HG03432 (cell line): ENCODE measurements around the gene GRIA4.
"Not testable (repeated sequence)": the region's sequence is repeated elsewhere in the genome, so short reads cannot be mapped to it uniquely, and the experiment has no call there.

Experiments
- ATAC-seq: cut with Tn5 transposase; IDR thresholded peaks from one replicate; pipeline ENCODE4 v1.9.1; 2021; ENCODE audit warnings: mild to moderate bottlenecking, moderate library complexity; ENCODE audit not compliant: unreplicated experiment

The GRIA4 gene

DNA sequence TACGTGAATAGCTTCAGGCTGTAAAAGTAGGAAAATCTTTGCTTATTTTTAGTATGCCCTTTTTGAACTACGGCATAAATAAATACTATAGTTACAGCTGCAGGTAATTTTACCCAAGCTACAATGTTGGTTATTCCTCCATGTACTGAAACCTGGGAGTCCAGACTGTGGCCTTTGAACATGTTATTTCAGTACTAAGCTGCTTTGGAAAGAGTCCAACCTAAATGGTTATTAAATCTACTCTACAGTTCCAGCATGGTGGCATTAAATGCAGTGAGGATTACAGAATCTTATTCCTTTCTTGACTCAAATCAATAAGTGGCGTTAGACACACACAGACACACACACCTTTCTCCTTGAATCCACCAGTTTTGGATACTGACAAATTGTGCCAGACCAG, 247.1 kb downstream of the GRIA4 start:
- no peak for ATAC-seq

DNA sequence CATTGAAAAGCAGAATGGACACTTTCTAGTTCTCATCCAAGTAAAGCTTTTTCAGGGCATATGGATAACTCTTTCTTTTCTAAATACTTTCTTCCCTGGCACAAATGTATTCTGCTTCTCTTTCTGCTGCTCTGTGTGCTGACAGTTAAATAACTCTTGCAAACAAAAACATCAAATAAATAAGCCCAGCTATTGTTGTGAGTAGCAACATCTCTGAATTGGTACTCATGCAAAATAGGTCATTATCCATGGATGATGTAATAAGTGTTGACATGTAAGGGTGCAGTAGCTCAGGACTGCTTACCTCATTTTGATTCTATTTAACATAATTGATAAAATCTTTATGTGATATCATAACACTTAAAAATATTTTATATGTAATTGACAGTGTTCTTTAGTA, 247.9 kb downstream of the GRIA4 start:
- ATAC-seq, result no peak

DNA sequence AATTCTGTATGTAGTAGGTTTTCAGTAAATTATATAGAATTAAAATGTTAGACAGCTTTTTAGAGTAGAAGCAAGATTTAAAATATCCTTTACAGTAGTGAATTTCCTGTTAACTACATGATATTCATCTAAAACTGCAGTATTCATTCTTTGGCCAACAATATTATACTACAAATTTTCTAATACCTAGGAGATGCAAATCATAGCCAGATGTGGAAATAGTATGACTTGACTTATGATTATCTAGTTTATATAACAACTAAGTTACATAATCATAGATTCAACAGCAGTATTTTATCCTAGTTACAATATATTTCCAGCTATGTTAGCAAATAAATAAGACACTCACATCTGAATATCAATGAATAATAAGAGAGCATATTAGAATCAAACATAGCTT, 249.0 kb downstream of the GRIA4 start:
- no peak for ATAC-seq

DNA sequence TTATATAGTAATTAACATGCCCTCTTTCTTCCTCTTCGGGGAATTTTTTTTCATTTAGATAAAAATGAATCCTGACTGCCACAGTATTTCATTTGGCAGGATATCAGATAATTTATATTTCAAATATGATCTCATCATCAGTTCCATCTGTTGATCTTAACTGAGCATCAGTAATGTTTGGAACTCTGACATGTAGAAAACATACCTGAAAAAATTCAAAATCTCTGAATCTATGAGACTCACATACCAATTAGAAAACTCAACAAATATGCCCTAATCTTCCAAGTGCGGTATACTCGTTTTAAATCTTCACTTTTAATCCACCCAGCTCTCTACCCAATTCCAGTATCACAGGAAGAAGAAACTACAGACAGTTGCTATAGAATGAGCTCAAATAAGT, 250.2 kb downstream of the GRIA4 start:
- ATAC-seq, result no peak

DNA sequence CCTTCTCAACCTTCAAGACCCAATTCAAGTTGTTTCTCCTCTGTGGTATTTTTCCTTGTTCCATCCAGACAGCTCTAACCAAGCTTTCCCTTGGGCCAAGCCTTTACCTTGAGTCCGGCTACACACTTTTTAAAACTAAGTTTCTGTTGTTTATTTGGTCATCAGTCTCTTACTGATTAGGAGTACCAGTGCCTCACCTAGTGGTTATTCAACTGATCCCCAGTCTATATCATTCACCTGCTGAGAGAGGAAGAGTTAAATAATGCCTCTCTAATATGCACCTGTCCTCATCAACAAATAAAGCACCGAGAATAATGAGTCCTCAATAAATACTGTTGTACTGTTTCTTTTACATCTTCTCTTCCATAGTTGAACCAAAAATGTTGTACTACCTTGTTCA, 251.4 kb downstream of the GRIA4 start:
- ATAC-seq, result no peak

DNA sequence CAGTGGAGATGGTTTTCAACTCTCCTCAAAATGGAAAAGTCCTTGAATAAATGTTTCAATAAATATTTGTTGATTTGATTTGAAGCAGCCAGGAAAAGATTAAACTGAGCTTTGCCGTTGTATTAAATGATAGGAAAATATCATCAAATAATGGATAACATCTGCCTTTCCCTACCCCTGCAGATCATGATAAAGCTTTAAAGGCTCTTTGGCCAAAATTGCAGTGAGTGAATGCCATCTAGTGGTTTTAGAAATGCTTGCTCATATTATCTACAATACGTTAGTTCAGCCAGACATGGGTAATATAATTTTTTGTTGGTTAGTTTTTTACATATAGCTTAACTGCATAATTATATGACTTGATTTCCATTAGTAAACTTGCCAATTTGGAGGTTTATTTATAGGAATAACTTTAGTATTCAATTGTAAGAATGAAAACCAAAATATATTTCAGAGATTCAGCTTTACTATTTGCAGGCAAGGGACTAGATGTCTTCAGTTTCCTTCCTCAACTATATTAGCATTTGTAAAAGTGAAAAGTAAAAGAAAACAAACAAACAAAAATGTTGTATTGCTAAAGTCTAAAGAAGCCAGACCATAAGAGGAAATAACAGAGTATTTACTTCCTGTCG, 253.0 kb downstream of the GRIA4 start:
- ATAC-seq, result peak; percentile 75

DNA sequence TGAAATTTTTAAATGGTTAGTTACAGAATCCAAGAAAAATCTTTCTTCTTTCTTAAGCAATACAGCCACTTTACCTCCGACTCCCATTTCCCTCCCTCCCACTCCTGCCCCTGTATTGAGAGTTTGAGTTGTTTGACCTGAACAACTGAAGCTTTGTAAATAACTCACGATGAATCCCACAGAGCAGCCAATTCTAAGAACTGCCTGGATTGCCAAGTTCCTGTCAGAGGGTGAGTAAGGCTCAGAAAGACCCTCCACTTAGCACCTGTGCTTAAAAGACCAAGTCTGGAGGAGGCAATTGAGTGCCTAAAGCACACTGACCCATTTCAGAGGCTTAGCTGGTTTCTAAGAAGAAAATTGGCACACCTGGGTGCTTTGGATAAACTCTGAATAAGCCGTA, 253.7 kb downstream of the GRIA4 start:
- no peak for ATAC-seq

DNA sequence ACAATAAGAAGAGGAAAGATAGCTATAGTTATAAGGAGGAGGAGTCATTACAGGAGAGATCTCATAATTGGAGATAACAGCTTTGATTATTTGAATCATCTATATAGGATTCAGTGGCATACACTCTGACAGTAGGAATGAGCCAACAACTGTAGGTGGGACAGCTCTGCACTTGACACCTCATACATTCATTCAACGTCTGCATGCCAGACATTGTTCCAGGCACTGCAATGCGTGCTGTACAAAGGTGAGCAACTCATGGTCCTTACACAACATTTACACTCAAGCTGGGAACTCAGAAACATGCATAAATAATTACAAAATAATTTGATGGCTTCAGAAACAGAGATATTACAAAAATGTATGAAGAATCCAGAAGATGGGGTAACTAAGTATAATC, 257.9 kb downstream of the GRIA4 start:
- ATAC-seq, result no peak

DNA sequence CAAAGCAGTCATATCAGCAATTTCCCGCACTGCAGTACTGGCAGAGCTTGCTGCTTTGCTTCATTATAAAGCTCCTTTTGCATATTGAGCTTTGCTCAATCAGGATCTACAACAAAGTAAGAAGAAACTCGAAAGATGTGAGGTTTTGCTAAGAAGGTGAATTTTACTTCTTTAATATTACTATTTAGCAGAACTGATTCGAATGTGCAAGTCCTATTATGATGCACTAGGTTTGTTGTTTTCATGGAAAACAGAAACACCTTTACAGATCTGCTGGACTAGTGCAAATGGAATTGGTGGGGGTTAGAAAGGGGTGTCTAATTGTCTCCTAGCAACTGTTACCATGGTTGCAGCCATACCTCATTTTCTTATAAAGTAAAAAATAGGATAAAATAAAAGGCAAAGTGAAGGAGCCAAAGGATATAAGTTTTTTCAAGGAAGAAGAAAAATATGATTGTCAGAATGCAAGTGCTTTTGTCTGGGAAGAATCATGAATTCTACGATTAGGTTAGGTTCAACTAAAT, 259.0 kb downstream of the GRIA4 start:
- no peak for ATAC-seq

DNA sequence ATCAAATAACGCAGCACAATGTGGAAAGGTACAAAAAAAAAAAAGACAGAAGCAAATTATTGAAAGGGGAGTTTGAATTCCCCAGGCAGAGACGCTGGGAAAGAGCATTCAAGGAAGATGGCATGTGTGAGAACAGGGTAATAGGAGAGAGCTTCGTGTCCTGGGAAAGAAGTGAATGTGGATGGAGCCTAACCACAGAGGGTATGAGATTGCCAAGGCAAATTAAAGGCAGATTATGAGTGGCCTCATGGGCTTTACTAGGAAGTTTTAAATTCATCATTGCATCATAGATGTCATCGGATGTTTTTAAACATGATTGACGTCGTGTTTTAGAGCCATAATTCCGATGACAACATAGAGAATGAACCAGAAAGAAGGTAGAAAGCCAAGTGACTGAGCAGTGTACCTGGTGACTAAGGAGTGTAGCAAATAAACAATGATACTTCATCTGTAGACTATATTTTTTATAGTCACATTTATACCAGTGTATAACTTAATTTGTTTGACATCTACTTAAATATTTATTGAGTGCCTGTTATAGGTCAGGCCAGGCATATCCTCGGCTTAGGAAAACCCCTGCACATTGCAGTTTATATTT, 260.7 kb downstream of the GRIA4 start:
- ATAC-seq, result no peak

DNA sequence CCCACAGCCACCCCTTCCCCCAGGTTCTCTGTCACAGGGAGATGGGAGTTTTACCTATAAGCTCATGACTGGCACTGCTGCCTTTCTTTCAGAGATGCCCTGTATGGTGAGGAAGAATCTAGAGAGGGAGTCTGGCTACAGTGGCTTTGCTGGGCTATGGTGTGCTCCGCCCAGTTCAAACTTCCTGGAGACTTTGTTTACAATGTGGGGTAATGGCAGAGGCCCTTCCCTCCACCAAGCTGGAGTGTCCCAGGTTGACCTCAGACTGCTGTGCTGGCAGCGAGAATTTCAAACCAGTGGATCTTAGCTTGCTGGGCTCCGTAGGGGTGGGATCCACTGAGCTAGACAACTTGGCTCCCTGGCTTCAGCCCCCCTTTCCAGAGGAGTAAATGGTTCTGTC, 268.6 kb downstream of the GRIA4 start:
- no peak for ATAC-seq

DNA sequence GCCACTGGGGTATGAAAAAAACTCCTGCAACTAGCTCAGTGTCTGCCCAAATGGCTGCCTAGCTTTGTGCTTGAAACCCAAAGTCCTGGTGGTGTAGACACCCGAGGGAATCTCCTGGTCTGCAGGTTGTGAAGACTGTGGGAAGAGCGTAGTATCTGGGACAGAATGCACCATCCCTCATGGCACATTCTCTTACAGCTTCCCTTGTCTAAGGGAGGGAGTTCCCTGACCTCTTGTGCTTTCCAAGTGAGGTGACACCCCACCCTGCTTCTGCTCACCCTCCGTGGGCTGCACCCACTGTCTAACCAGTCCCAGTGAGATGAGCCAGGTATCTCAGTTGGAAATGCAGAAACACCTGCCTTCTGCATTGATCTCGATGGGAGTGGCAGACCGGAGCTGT, 269.1 kb downstream of the GRIA4 start:
- not testable (repeated sequence) for ATAC-seq

DNA sequence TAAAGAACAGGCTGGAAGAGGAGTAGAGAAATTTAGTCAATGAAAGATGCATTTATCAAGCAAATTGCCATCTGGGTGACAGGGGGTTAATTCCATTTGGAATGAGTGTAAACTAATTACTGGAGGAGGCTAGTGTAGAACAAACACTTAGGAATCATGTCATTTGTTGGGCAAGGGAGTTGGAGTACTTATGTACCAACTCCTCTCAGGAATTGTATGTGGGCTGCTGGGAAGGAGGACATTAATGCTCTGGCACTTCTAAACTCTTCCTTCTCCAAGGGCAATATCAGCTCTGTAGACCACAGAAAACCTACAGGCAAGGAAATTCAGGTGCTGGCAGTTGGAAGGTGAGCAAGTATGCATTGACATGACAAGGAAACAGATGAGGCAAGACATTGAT, 271.2 kb downstream of the GRIA4 start:
- no peak for ATAC-seq

DNA sequence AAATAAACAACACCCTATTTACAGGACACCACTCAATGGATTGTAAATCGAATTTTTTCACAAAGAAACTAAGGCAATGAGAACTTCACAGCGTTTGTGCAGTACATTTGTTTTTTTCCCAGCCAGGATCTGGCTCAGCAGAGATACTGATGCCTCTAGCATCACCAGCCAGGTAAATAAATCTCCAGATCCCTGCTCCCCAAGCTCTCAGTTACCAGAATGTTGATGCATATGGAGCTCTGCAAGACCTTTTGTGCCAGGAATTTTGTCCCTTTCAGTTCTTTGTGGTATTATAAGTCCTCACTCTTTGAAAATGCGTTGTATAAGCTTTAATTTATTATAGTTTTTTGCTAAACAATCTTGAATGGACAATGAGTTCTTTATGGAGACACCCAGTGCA, 274.6 kb downstream of the GRIA4 start:
- no peak for ATAC-seq

DNA sequence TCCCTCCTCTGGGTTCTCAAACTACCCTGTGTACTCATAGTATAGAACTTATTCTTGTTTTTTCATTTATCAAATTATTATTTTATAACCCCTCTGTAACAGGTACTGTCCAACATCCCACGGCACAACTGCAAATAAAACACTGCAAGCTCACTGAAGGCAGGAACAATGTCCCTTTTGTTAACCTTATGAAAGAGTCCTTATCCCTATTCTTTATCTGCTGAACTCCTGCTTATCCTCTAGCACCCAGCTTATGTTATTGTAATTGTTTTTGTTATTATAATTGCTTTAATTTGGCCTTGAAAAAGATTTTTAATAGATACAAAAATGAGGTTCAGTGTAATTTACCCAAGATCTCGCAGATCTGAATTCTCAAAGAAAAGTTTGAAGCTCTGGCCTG, 281.8 kb downstream of the GRIA4 start:
- no peak for ATAC-seq

DNA sequence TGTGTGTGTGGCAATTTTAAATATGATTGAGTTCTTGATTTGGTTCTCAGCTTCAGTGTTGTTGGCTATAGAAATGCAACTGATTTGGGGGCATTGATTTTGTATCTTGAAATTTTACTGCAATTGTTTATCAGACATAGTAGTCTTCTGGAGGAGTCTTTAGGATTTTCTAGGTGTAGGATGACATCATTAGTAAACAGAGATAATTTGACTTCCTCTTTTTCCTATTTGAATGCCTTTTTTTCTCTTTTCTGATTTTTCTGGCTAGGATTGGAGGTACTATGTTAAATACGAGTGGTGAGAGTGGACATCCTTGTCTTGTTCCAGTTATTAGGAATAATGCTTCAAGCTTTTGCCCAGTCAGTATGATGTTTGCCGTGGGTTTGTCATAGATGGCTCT, 287.3 kb downstream of the GRIA4 start:
- ATAC-seq, result no peak

DNA sequence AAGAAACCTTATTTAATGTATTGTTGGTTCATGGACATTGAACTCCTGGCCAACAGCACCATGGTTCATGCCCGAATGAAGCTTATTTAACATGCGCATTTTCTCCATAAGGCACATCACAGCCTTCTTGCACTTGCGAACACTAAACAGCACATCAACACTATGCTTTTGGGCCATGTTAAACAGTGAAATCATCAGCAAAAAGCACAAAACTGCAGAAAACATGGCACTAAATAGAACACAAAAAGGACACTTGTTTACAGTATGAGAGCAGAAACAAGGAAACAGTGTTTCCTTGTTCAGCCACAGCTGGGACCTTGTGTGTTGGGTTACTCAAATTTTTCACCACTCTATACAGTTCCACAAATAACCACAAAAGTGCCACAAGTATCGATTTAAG, 289.9 kb downstream of the GRIA4 start:
- no peak for ATAC-seq

DNA sequence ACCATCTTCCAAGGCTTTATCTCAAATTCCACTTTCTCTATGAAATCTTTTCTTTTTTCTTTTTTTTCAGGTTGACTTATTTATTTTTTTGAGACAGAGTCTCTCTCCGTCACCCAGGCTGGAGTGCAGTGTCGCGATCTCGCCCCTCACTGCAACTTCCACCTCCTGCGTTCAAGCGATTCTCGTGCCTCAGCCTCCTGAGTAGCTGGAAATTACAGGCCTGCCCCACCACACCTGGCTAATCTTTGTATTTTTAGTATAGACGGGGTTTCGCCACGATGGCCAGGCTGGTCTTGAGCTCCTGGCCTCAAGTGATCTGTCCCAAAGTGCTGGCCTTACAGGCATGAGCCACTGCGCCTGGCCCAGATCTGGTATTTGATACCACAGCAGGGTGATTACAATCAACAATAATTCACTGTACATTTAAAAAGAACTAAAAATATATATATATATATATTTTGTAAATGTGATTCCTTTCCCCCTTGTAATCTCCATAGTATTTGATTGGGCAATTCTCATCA, 290.7 kb downstream of the GRIA4 start:
- no peak for ATAC-seq

DNA sequence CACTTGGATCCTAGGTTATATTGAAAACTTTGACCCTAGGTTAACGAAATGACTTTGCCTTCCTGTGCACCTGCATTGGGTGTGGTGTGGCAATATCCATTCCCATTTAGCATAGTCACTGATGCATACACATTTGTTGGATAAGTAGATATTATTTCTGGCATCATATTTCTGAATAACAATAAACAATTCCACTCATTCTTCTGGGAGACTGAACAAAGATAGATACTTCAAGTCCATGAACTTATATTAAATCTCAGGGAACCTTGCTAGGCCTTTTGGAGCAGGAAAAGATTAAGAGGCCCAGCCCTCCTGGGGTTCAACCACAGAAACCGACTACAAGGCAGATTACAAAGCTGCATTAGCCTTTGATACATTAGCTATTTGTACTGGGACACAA, 293.2 kb downstream of the GRIA4 start:
- no peak for ATAC-seq

DNA sequence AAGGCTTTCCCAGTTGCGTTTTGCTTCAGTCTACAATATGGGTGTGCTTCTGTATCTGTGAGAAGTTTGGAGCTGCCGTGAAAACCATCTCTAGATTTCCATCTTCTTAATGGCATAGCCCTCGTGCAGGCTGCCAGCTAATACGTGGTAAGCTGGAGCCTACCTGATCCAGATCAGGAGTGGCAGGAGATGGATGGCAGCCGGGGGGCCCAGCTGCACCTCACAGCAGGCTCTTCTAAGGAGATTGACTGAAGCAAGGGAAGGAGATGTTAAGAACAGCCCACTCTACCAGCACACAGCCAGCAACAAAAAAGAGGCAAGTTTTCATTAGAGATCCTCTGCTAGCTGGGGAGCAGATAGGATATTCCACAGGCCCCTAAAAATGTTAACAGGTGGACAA, 296.6 kb downstream of the GRIA4 start:
- no peak for ATAC-seq

DNA sequence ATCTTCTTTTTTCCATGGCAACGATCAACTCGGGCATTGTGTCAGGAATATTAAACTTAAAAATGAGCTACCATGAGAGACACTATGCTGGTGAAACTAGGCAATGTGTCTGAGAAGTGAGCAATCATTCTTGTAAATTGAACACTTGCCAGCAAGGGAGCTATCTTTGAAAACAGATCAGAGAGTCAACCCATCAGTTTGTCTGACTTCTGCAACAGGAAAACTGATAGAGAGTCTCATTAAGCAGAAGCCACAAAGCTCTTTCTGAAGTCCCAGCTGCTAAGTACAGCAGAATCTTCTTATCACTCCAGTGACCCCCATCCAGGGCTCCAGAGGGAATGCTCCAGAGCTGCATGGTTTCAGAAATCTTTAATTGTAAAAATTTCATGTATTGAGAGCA, 297.4 kb downstream of the GRIA4 start:
- no peak for ATAC-seq

DNA sequence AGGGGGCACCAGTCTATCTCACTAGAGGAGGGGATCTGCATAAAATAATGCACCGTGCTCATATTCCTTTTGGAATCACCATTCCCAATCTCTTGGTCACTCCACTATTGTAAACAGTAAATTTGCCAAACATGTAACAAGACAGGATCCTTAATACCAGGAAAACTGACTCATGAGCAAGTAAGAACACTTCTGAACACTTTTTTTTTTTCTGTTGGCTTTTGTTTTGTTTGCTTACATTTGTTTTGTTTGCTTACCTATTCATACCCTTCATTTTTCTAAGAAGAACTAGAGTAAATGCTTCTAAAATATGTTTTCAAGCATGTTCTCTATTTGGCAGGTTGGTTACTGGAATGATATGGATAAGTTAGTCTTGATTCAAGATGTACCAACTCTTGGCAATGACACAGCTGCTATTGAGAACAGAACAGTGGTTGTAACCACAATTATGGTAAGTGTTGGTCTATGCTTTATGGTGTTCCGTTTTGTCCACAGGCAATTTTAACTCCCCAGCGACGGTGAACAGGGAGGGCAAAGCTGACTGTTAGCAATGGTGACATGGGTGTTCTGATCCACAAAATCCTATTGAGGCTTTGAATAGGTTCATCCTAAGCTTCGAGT, 300.3 kb downstream of the GRIA4 start:
- no peak for ATAC-seq
